ENCODE measurements around the gene AP1G1.

AP1G1 gene

GRCh38 chr16:71767060-71767900 lies 41.4 kb downstream of the AP1G1 start:
- Histone ChIP-seq H3K27me3 (ENCODE audit: insufficient read depth, low read length) (no peaks in the 10 kb centered on the region), H3K9me3 (ENCODE audit: low read length) (no peaks in the 10 kb centered on the region), H3K4me3 (ENCODE audit: low read length) (no peak overlapping the region), H3K36me3 (ENCODE audit: insufficient read depth, low read length) (peaks cover 68% of the 10 kb centered on the region), H2AFZ (ENCODE audit: low read depth, low read length) (no peak overlapping the region), H3K4me1 (ENCODE audit: insufficient read depth, low read length) (peaks cover 11% of the 10 kb centered on the region)

- Histone ChIP-seq H2AFZ (ENCODE audit: low read depth, low read length) (no peak overlapping the region), H3K36me3 (ENCODE audit: insufficient read depth, low read length) (peaks cover 67% of the 10 kb centered on the region), H3K4me1 (ENCODE audit: insufficient read depth, low read length) (peaks cover 17% of the 10 kb centered on the region), H3K4me3 (ENCODE audit: low read length) (no peak overlapping the region), H3K27me3 (ENCODE audit: insufficient read depth, low read length) (no peaks in the 10 kb centered on the region), H3K9me3 (ENCODE audit: low read length) (no peaks in the 10 kb centered on the region)
These were observed 46.4 kb downstream of the AP1G1 start for GRCh38 chr16:71762186-71762585.

- H3K4me3 ChIP-seq (ENCODE audit: low read length) = no peak overlapping the region
- H3K4me1 ChIP-seq (ENCODE audit: insufficient read depth, low read length) = peaks cover 17% of the 10 kb centered on the region
- no peaks in the 10 kb centered on the region for H3K27me3 ChIP-seq (ENCODE audit: insufficient read depth, low read length)
- peaks cover 69% of the 10 kb centered on the region for H3K36me3 ChIP-seq (ENCODE audit: insufficient read depth, low read length)
- H3K9me3 ChIP-seq (ENCODE audit: low read length) = no peaks in the 10 kb centered on the region
- no peak overlapping the region for H2AFZ ChIP-seq (ENCODE audit: low read depth, low read length)
These were observed 47.5 kb downstream of the AP1G1 start for GRCh38 chr16:71761097-71761496.

GRCh38 chr16:71758293-71758760 lies 50.3 kb downstream of the AP1G1 start:
- no peak overlapping the region for H3K4me3 ChIP-seq (ENCODE audit: low read length)
- H3K9me3 ChIP-seq (ENCODE audit: low read length) = no peaks in the 10 kb centered on the region
- H3K36me3 ChIP-seq (ENCODE audit: insufficient read depth, low read length) = peaks cover 82% of the 10 kb centered on the region
- no peak overlapping the region for H2AFZ ChIP-seq (ENCODE audit: low read depth, low read length)
- no peaks in the 10 kb centered on the region for H3K27me3 ChIP-seq (ENCODE audit: insufficient read depth, low read length)
- peaks cover 16% of the 10 kb centered on the region for H3K4me1 ChIP-seq (ENCODE audit: insufficient read depth, low read length)

GRCh38 chr16:71754652-71755051 lies 54.0 kb downstream of the AP1G1 start:
- Histone ChIP-seq H3K4me3 (ENCODE audit: low read length) (no peak overlapping the region), H3K4me1 (ENCODE audit: insufficient read depth, low read length) (no peaks in the 10 kb centered on the region), H3K9me3 (ENCODE audit: low read length) (no peaks in the 10 kb centered on the region), H3K36me3 (ENCODE audit: insufficient read depth, low read length) (peaks cover 78% of the 10 kb centered on the region), H2AFZ (ENCODE audit: low read depth, low read length) (no peak overlapping the region), H3K27me3 (ENCODE audit: insufficient read depth, low read length) (no peaks in the 10 kb centered on the region)

- no peak overlapping the region for H2AFZ ChIP-seq (ENCODE audit: low read depth, low read length)
- H3K4me3 ChIP-seq (ENCODE audit: low read length) = no peak overlapping the region
- H3K9me3 ChIP-seq (ENCODE audit: low read length) = no peaks in the 10 kb centered on the region
- no peaks in the 10 kb centered on the region for H3K4me1 ChIP-seq (ENCODE audit: insufficient read depth, low read length)
- peaks cover 79% of the 10 kb centered on the region for H3K36me3 ChIP-seq (ENCODE audit: insufficient read depth, low read length)
- no peaks in the 10 kb centered on the region for H3K27me3 ChIP-seq (ENCODE audit: insufficient read depth, low read length)
These were observed 54.5 kb downstream of the AP1G1 start for GRCh38 chr16:71754108-71754507.

GRCh38 chr16:71748226-71748625 lies 60.4 kb downstream of the AP1G1 start:
- H3K27me3 ChIP-seq (ENCODE audit: insufficient read depth, low read length) = no peaks in the 10 kb centered on the region
- no peaks in the 10 kb centered on the region for H3K9me3 ChIP-seq (ENCODE audit: low read length)
- H3K36me3 ChIP-seq (ENCODE audit: insufficient read depth, low read length) = peaks cover 66% of the 10 kb centered on the region

GRCh38 chr16:71746442-71747046 lies 62.1 kb downstream of the AP1G1 start:
- no peaks in the 10 kb centered on the region for H3K4me1 ChIP-seq (ENCODE audit: insufficient read depth, low read length)
- H3K36me3 ChIP-seq (ENCODE audit: insufficient read depth, low read length) = peaks cover 67% of the 10 kb centered on the region
- H3K4me3 ChIP-seq (ENCODE audit: low read length) = no peak overlapping the region
- no peak overlapping the region for H2AFZ ChIP-seq (ENCODE audit: low read depth, low read length)
- H3K9me3 ChIP-seq (ENCODE audit: low read length) = no peaks in the 10 kb centered on the region
- H3K27me3 ChIP-seq (ENCODE audit: insufficient read depth, low read length) = no peaks in the 10 kb centered on the region

More at GRCh38 chr16:71748226-71748625, 60.4 kb downstream of the AP1G1 start:
- H3K4me3 ChIP-seq (ENCODE audit: low read length) = no peak overlapping the region
- no peak overlapping the region for H2AFZ ChIP-seq (ENCODE audit: low read depth, low read length)
- H3K4me1 ChIP-seq (ENCODE audit: insufficient read depth, low read length) = no peaks in the 10 kb centered on the region

- Histone ChIP-seq H2AFZ (ENCODE audit: low read depth, low read length) (no peak overlapping the region), H3K4me3 (ENCODE audit: low read length) (no peak overlapping the region), H3K4me1 (ENCODE audit: insufficient read depth, low read length) (peaks cover 19% of the 10 kb centered on the region), H3K36me3 (ENCODE audit: insufficient read depth, low read length) (peaks cover 56% of the 10 kb centered on the region), H3K9me3 (ENCODE audit: low read length) (no peaks in the 10 kb centered on the region), H3K27me3 (ENCODE audit: insufficient read depth, low read length) (no peaks in the 10 kb centered on the region)
These were observed 69.8 kb downstream of the AP1G1 start for GRCh38 chr16:71738855-71739254.

GRCh38 chr16:71737501-71737900 lies 71.1 kb downstream of the AP1G1 start:
- H3K36me3 ChIP-seq (ENCODE audit: insufficient read depth, low read length) = peaks cover 61% of the 10 kb centered on the region

GRCh38 chr16:71734511-71734910 lies 74.1 kb downstream of the AP1G1 start:
- Histone ChIP-seq H3K36me3 (ENCODE audit: insufficient read depth, low read length) (peaks cover 68% of the 10 kb centered on the region), H3K4me1 (ENCODE audit: insufficient read depth, low read length) (peaks cover 26% of the 10 kb centered on the region), H2AFZ (ENCODE audit: low read depth, low read length) (no peak overlapping the region), H3K9me3 (ENCODE audit: low read length) (no peaks in the 10 kb centered on the region), H3K4me3 (ENCODE audit: low read length) (no peak overlapping the region), H3K27me3 (ENCODE audit: insufficient read depth, low read length) (no peaks in the 10 kb centered on the region)

More at GRCh38 chr16:71737501-71737900, 71.1 kb downstream of the AP1G1 start:
- H3K4me3 ChIP-seq (ENCODE audit: low read length) = no peak overlapping the region
- no peaks in the 10 kb centered on the region for H3K9me3 ChIP-seq (ENCODE audit: low read length)
- no peaks in the 10 kb centered on the region for H3K27me3 ChIP-seq (ENCODE audit: insufficient read depth, low read length)
- no peak overlapping the region for H2AFZ ChIP-seq (ENCODE audit: low read depth, low read length)
- peaks cover 23% of the 10 kb centered on the region for H3K4me1 ChIP-seq (ENCODE audit: insufficient read depth, low read length)

GRCh38 chr16:71732587-71732986 lies 76.0 kb downstream of the AP1G1 start:
- H3K4me1 ChIP-seq (ENCODE audit: insufficient read depth, low read length) = peaks cover 30% of the 10 kb centered on the region
- H3K36me3 ChIP-seq (ENCODE audit: insufficient read depth, low read length) = peaks cover 51% of the 10 kb centered on the region
- no peak overlapping the region for H2AFZ ChIP-seq (ENCODE audit: low read depth, low read length)
- no peak overlapping the region for H3K4me3 ChIP-seq (ENCODE audit: low read length)
- no peaks in the 10 kb centered on the region for H3K9me3 ChIP-seq (ENCODE audit: low read length)
- H3K27me3 ChIP-seq (ENCODE audit: insufficient read depth, low read length) = no peaks in the 10 kb centered on the region

GRCh38 chr16:71727551-71728324 lies 80.9 kb downstream of the AP1G1 start:
- Histone ChIP-seq H3K4me3 (ENCODE audit: low read length) (no peak overlapping the region), H3K27me3 (ENCODE audit: insufficient read depth, low read length) (no peaks in the 10 kb centered on the region), H3K4me1 (ENCODE audit: insufficient read depth, low read length) (peaks cover 8% of the 10 kb centered on the region), H3K9me3 (ENCODE audit: low read length) (no peaks in the 10 kb centered on the region), H2AFZ (ENCODE audit: low read depth, low read length) (no peak overlapping the region), H3K36me3 (ENCODE audit: insufficient read depth, low read length) (peaks cover 30% of the 10 kb centered on the region)
